Measurements from ENCODE around the gene THRA.

Gene THRA

GRCh38 chr17:40084477-40084876, 21.7 kb downstream of the THRA start:
- DNase-seq (ENCODE audit: low read depth), result no peak

DNA sequence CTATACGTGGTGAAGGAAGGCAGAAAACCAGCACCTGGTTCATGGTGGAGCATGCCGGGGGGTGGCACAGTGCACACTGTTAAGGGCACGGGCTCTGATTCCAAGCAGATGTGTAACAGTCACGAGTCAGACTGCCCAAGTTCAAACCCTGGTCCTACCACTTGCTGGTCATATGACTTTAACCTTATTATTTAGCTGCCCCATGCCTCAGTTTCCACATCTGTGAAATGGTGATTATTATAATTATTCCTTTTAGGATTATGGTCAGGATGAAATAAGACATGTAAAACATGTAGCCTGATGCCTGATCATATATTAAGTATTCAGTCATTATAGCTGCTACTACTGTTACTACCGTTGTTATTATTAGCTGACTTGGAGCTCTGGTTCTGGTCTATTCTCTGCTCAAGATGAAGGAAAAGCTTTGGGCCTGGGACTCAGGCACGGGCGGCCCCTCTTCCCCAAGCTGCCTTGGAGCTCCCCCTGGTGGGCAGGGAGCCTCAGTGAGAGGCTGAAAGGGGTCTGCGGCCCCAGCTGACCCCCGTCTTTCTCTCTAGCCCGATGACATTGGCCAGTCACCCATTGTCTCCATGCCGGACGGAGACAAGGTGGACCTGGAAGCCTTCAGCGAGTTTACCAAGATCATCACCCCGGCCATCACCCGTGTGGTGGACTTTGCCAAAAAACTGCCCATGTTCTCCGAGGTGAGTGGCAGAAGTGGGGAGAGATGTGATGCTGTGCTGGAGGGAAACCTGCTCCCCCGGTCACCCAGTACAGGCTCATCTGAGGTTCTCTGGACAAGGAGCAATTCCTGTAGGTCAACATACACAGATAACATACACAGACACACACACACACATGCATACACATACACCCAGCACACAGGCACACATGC, 23.6 kb downstream of the THRA start:
- DNase-seq (ENCODE audit: low read depth), result no peak

- no peak for DNase-seq (ENCODE audit: low read depth)
Measured at GRCh38 chr17:40087049-40087794, 24.5 kb downstream of the THRA start.

DNA sequence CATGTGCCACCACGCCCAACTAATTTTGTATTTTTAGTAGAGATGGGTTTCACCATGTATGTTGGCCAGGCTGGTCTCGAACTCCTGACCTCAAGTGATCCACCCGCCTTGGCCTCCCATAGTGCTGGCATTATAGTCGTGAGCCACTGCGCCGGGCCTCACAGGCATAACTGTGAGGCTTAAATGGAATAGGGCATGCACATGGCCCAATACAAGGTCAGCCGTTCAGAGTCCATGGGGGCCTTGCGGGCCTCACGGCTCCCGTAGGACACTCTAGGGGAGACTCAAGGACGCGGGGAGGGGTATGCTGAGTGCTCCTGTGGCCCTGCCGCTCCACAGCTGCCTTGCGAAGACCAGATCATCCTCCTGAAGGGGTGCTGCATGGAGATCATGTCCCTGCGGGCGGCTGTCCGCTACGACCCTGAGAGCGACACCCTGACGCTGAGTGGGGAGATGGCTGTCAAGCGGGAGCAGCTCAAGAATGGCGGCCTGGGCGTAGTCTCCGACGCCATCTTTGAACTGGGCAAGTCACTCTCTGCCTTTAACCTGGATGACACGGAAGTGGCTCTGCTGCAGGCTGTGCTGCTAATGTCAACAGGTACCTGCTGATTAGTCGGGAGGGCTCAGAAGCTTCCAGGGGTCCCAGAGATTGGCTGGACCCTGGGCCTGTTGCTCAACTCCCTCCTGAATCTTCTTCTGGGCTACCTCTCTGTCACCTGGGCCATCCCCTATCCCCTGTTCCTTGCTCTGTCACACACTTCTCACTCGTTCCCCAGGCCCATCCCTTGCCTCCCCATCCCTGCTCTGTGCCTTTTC, 25.3 kb downstream of the THRA start:
- no peak for DNase-seq (ENCODE audit: low read depth)

- no peak for DNase-seq (ENCODE audit: low read depth)
Measured at GRCh38 chr17:40089077-40089895, 26.5 kb downstream of the THRA start.

DNA sequence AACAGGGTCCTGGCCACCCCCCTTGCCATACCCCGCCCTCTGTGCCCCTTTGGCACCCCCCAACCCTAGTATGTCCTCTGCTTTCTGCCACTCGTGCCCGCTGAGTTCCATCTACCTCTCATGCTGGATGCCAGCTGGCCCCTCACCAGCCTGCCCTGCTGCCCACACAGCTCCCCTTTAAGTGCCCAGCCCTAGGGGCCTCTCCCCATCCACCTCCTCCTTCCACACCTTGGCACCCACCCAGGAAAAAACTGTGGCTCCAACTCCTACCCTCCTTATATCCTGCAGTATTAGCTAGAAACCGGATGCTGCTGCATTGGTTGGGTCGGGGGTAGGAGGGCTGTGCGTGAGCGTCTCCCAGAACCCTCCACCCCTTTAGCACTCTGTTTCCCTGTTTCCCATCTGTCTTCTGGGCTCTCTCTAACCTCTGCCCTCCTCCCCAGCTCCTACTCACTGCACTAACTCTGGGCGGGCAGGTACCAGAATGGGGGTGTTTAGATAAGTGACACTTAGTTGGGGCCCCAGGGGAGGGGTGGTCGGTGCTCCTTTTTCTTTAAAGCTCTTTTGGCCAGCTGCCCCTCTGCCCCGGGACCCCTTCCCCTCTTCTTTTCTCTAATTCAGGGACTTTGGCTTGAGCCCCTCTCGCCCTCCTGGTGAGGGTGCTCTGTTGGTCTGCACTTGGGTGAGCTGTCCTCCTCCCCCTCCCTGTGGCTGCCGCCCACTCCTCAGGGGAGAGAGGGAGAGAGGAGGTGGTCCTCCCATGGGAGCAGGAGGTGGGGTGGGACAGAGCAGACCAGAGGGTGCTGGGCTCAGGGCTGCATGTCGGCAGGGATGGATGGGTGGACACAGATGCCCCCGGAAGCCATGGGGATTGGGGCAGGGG, 27.7 kb downstream of the THRA start:
- no peak for DNase-seq (ENCODE audit: low read depth)

DNA sequence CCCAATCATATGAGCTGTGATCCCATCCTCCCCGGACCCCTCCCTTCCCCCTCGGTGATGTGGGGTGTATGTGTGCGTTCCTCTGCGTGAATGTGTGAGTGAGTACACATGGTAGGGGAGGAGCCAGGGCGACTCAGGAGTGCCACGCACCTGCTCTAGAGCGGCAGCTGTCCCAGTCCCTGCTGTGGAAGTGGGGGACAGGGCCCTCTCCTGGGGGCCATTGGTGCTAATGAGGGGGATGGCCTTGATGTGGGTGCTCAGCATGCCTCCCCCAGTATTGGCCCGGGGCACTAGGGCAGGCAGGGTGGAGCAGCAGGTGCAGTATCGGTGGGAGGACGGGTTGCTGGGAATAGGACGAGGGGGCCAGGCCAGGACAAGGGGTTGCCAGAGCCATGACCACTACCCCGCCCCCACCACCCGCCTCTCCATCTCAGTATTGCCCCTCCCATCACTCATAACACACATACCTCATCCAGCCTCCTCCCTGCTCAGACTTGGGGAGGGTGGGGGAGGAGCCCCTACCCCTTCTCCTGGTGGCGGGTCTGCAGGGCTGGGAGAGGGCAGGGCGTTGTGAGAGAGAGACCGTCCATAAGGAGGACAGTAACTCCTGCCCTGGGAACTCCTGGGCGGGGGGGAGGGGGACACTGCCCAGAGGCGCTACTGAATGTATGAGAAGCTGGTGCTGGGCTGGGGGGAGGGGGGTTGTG, 29.1 kb downstream of the THRA start:
- DNase-seq (ENCODE audit: low read depth), result no peak

DNA sequence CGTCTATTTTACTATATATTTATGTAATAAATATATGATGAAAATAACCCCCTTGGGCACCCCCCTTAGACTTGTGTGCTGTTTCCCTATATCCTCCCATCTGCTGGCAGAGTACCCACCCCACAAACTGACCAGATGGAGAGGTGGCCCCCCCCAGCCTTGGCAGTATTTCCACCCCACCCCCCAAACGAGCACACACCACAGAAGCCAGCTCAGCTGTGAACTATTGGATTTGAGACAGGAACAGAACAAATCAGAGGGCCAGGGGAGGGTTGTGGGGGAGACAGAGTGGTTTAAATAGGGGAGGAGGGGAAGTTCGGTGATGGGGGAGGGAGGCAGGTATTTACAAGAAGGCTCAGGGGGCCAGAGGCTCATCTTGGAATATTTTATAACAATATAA, 29.8 kb downstream of the THRA start:
- no peak for DNase-seq (ENCODE audit: low read depth)

DNA sequence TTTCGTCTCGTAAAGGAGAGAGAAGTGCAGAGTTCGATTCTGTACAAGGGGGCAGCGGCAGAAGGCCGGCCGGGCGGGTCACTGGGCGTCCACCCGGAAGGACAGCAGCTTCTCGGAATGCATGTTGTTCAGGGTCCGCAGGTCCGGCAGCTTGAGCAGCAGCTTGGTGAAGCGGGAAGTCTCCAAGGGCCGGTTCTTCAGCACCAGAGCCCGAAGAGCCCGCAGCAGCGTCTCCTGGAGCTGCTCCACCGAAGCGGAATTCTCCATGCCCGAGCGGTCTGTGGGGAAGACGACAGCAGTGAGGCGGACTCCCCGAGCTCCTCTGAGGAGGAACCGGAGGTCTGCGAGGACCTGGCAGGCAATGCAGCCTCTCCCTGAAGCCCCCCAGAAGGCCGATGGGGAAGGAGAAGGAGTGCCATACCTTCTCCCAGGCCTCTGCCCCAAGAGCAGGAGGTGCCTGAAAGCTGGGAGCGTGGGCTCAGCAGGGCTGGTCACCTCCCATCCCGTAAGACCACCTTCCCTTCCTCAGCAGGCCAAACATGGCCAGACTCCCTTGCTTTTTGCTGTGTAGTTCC, 30.3 kb downstream of the THRA start:
- no peak for DNase-seq (ENCODE audit: low read depth)

GRCh38 chr17:40093580-40094201, 30.9 kb downstream of the THRA start:
- no peak for DNase-seq (ENCODE audit: low read depth)

GRCh38 chr17:40094874-40095273, 32.1 kb downstream of the THRA start:
- DNase-seq (ENCODE audit: low read depth), result no peak

GRCh38 chr17:40095351-40095943, 32.7 kb downstream of the THRA start:
- DNase-seq (ENCODE audit: low read depth), result no peak

- DNase-seq (ENCODE audit: low read depth), result peak; percentile 57
Measured at GRCh38 chr17:40095944-40096791, 33.4 kb downstream of the THRA start.

DNA sequence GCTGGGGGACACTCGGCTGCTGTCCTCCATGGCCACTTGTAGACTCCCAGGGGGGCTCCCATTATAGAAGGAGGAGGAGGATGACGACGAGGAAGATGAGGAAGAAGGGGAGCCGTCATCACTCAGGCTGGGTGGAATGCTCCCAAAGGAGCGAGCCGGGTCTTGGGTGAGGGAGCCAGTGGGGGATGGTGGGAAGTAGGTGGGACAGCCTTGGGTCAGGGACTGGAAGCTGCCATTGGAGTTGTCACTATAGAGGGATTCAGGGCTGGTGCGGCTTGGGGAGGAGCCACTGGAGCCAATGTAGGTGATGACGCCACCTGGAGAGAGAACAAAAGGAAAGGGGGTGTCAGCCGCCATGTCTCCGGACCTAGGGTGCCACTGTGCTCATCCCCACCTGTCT, 34.3 kb downstream of the THRA start:
- no peak for DNase-seq (ENCODE audit: low read depth)

DNA sequence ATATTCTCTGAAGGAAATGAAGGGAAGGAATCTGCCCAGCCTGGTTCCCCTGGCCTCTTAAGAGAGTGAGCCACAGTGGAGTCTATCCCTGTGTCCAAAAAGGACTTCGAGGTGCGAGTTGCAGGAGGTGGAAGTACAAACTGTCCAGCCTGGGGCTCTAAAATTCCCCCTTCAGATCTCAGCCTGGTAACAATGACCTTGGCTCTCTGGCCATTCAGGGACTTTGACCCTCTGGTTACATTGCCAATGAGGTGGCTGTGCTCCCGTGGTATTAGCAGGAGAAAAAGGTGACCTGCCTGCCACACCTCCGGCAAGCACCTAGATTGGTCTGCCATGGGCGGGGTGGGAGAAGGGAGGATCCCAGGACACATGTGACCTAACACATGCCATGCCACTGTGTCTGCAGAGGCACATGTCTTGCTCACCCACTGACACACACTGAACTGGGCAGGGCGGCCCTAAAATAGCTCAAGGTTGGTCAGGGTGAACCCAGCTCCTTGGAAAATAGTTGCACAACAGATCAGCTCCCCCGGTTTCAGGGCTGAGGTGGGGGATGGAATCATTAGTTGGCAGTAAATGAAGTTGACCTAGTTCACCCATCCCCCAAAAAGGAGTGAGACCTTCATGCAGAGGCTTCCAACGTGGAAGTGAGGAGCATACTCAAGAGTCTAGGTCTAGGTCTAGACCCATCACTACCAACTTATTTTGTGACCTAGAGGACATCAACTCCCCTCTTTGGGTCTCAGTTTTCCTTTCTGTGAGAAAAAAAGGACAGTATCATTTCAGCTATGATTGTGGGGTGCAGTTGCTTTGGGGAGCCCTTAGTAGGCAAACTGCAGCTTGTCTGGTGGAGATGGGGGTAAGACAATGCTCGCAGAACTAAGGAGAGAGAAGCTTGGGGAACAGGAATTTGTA, 35.4 kb downstream of the THRA start:
- DNase-seq (ENCODE audit: low read depth), result no peak

DNA sequence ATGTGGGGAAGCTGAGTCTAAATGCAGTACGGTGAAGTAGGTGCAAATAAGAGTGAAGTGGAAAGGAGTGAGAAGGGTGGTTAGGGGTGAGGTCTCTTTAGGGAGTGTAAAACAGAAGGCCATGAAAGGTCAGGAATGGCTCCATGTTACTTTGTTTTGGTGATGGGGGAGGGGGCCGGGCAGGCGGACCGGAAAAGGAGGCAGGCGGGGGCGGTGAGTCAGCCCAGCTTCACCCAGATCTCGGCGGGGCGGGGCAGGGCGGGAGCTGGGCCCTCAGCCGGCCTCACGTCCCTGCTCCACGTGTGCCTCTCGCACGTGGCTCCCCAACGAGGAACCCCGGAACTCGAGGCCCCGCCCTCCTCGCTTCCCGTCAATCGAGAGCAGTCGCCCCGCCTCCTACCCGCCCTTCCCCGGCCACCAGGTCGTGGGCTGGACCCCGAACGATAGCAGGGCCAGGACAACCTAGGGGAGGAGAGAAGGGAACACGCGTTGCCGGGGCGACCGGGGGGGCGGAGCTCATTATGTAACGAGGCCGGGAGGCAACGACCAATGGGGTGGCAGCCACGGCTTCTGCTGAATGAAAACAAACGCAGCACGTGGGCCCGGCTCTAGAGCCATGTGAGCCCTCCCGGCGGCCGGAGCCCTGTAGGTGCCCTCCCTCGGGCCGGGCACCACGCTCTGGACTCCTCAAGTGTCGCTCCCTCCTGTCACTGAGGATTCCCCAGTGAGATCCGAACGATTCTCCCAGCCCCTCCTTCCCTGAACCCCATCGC, 36.3 kb downstream of the THRA start:
- peak; percentile 97 for DNase-seq (ENCODE audit: low read depth)

Data from stimulated activated CD8-positive, alpha-beta memory T cell treated with anti-CD3 and anti-CD28 coated beads, Interleukin-12 subunit alpha, Interleukin-12 subunit beta, amount 100 ng/mL, for 4 hours (primary cell).